Neural cell (in vitro differentiated cells): ENCODE results near the gene COL2A1. TPM values are rescaled to one million over a fixed set of nuclear protein-coding genes. Genes with fewer than 3 reads are reported as not detected.

Experiments
- H2AFZ ChIP-seq: fragments of 200-600, 300-800 bp; sonication (generic), shearing (Covaris generic); 2 replicates; pipeline ENCODE4 v1.6.0; 2014; ENCODE audit warnings: low read depth, mild to moderate bottlenecking, antibody characterized with exemption, low read length, moderate library complexity
- H3F3A ChIP-seq: fragments of 200-600 bp; shearing (Covaris generic); 2 replicates; pipeline ENCODE4 v1.6.1; 2016; ENCODE audit warnings: mild to moderate bottlenecking, moderate library complexity, mixed read lengths, antibody characterized with exemption, low read length; ENCODE audit not compliant: insufficient read depth, poor library complexity, severe bottlenecking
- H3K27ac ChIP-seq: fragments of 200-600, 300-800 bp; sonication (generic), shearing (Covaris generic); 2 replicates; pipeline ENCODE4 v1.5.1; 2014; ENCODE audit warnings: mild to moderate bottlenecking, low read length, moderate library complexity
- H3K27me3 ChIP-seq: fragments of 300-800, 200-600 bp; sonication (generic), shearing (Covaris generic); 2 replicates; pipeline ENCODE4 v1.6.0; 2014; ENCODE audit warnings: mild to moderate bottlenecking, low read depth, low read length, moderate library complexity; ENCODE audit not compliant: insufficient read depth
- H3K36me3 ChIP-seq: fragments of 300-800, 200-600 bp; sonication (generic), shearing (Covaris generic); 2 replicates; pipeline ENCODE4 v1.5.1; 2014; ENCODE audit warnings: mild to moderate bottlenecking, antibody characterized with exemption, low read length, moderate library complexity; ENCODE audit not compliant: insufficient read depth
- H3K4me2 ChIP-seq: fragments of 300-800, 200-600 bp; sonication (generic), shearing (Covaris generic); 2 replicates; pipeline ENCODE4 v1.6.0; 2014; ENCODE audit warnings: mild to moderate bottlenecking, low read length
- H3K4me3 ChIP-seq: fragments of 300-800, 200-600 bp; sonication (generic), shearing (Covaris generic); 2 replicates; pipeline ENCODE4 v1.5.1; 2014; ENCODE audit warnings: mild to moderate bottlenecking, low read length, moderate library complexity
- H3K79me2 ChIP-seq: fragments of 200-600 bp; shearing (Covaris generic); replicated peaks from 2 replicates; pipeline ENCODE4 v1.6.0; 2014; ENCODE audit warnings: mild to moderate bottlenecking, low read length, moderate library complexity; ENCODE audit not compliant: insufficient read depth
- H3K9ac ChIP-seq: fragments of 300-800, 200-600 bp; sonication (generic), shearing (Covaris generic); 2 replicates; pipeline ENCODE4 v1.6.1; 2016; ENCODE audit warnings: mild to moderate bottlenecking, low read length, mixed read lengths
- H3K9me2 ChIP-seq: fragments of 200-600 bp; shearing (Covaris generic); 2 replicates; pipeline ENCODE4 v1.6.1; 2016; ENCODE audit warnings: mild to moderate bottlenecking, low read length, mixed read lengths; ENCODE audit not compliant: insufficient read depth
- H3K9me3 ChIP-seq: fragments of 200-600, 300-800 bp; sonication (generic), shearing (Covaris generic); 2 replicates; pipeline ENCODE4 v1.6.1; 2016; ENCODE audit warnings: mild to moderate bottlenecking, mixed run types, low read length, moderate library complexity, mixed read lengths
- H4K20me1 ChIP-seq: fragments of 200-600 bp; shearing (Covaris generic); 2 replicates; pipeline ENCODE4 v1.6.1; 2016; ENCODE audit warnings: mild to moderate bottlenecking, mixed run types; ENCODE audit not compliant: insufficient read depth
- CTCF ChIP-seq: fragments of 450-650 bp; IDR thresholded peaks from 2 replicates; pipeline ENCODE4 v1.5.1; 2014; ENCODE audit warnings: antibody characterized with exemption, mild to moderate bottlenecking, moderate library complexity; ENCODE audit not compliant: poor library complexity, severe bottlenecking
- EP300 ChIP-seq: fragments of 450-650 bp; conservative IDR thresholded peaks from 2 replicates; pipeline ENCODE4 v1.6.1; 2014; ENCODE audit warnings: antibody characterized with exemption, mild to moderate bottlenecking, moderate library complexity; ENCODE audit not compliant: poor library complexity, severe bottlenecking
- EZH2 ChIP-seq: fragments of 200-600, 300-800 bp; shearing (Covaris generic), sonication (generic); IDR thresholded peaks from 2 replicates; pipeline ENCODE4 v1.6.1; 2014; ENCODE audit warnings: antibody characterized with exemption, low read length, borderline replicate concordance, mild to moderate bottlenecking; ENCODE audit not compliant: insufficient read depth, poor library complexity, severe bottlenecking
- MXI1 ChIP-seq: fragments of 450-650 bp; conservative IDR thresholded peaks from 2 replicates; pipeline ENCODE4 v1.6.1; 2014; ENCODE audit warnings: antibody characterized with exemption, mild to moderate bottlenecking; ENCODE audit not compliant: poor library complexity, severe bottlenecking
- POLR2AphosphoS5 ChIP-seq: IDR thresholded peaks from 2 replicates; pipeline ENCODE4 v1.6.1; 2012
- RAD21 ChIP-seq: fragments of 450-650 bp; conservative IDR thresholded peaks from 2 replicates; pipeline ENCODE4 v1.6.1; 2014; ENCODE audit warnings: antibody characterized with exemption, mild to moderate bottlenecking, moderate library complexity
- REST ChIP-seq: IDR thresholded peaks from 2 replicates; pipeline ENCODE4 v1.6.1; 2012; ENCODE audit warnings: borderline replicate concordance
- SMC3 ChIP-seq: fragments of 450-650 bp; conservative IDR thresholded peaks from 2 replicates; pipeline ENCODE4 v1.6.1; 2014; ENCODE audit warnings: antibody characterized with exemption, mild to moderate bottlenecking, moderate library complexity; ENCODE audit not compliant: poor library complexity
- TAF1 ChIP-seq: IDR thresholded peaks from 2 replicates; pipeline ENCODE4 v1.6.1; 2012; ENCODE audit warnings: low read depth
- polyA plus RNA-seq: library from polyadenylated mRNA; depleted of rRNA; stranded (reverse); fragments of >200 nt; gene quantifications from 2 replicates; pipeline ENCODE4 v1.2.3, GENCODE V29; 2014

The COL2A1 gene
- polyA plus RNA-seq, 1 donor from 2014 or later = 1.3 TPM

GRCh38 chr12:48021485-48022179 lies 17.4 kb upstream of the COL2A1 start:
- no peaks in the 10 kb centered on the region for H3K27me3 ChIP-seq

More at GRCh38 chr12:48021485-48022179, 17.4 kb upstream of the COL2A1 start:
- Histone ChIP-seq H3K36me3 (no peaks in the 10 kb centered on the region), H3K9me3 (no peaks in the 10 kb centered on the region), H3K9ac (no peak overlapping the region), H3K27ac (no peak overlapping the region), H3F3A (no peaks in the 10 kb centered on the region), H3K4me3 (no peak overlapping the region), H3K9me2 (no peaks in the 10 kb centered on the region), H4K20me1 (no peaks in the 10 kb centered on the region), H3K4me2 (no peak overlapping the region), H3K79me2 (no peaks in the 10 kb centered on the region), H2AFZ (no peak overlapping the region)
- TF ChIP-seq POLR2AphosphoS5 (no peak), EZH2 (no peak), CTCF (no peak), SMC3 (no peak), MXI1 (no peak), EP300 (no peak), TAF1 (no peak), RAD21 (no peak), REST (no peak)
